GM12878 (cell line): Measurements from ENCODE around the gene LMO3. TPM values are rescaled to one million over a fixed set of nuclear protein-coding genes. Genes with fewer than 3 reads are reported as not detected.

ENCODE experiments used
- ATAC-seq: fragments of 200-7000 bp; cut with Tn5 transposase; 3 replicates; pipeline ENCODE4 v1.9.1; 2020; ENCODE audit warnings: mild to moderate bottlenecking, moderate library complexity
- BruUV-seq: library from RNA; stranded (reverse); fragments of 400-500 nt; replicated peaks from 2 replicates; lab custom pipeline; 2021; lab: Mats Ljungman, UMichigan
- CTCF ChIA-PET: fragments of 300-600 bp; sonication (Branson Sonifier 250); formaldehyde crosslinking; extraction: SDS; loops from one replicate; lab custom pipeline; 2021; ENCODE audit warnings: inconsistent platforms; lab: Yijun Ruan, JAX
- POLR2A ChIA-PET: fragments of 350-600 bp; formaldehyde crosslinking; extraction: SDS; loops from one replicate; lab custom pipeline; 2021; ENCODE audit warnings: inconsistent platforms; lab: Charles Lee
- RAD21 ChIA-PET: fragments of 300-600 bp; sonication (Branson Sonifier 250); formaldehyde crosslinking; loops from one replicate; lab custom pipeline; 2023; ENCODE audit warnings: antibody characterized with exemption; ENCODE audit not compliant: unreplicated experiment; lab: Charles Lee
- SMC1A ChIA-PET: fragments of 300-600 bp; sonication (Branson Sonifier 250); formaldehyde crosslinking; loops from one replicate; lab custom pipeline; 2023; ENCODE audit not compliant: unreplicated experiment, uncharacterized antibody; lab: Charles Lee
- DNase-seq: peaks from one replicate; pipeline ENCODE4 v3.0.0-alpha.2; 2011; ENCODE audit warnings: low read depth, low spot score
- FAIRE-seq: peaks from 3 replicates; lab custom pipeline; 2011; peaks lifted over from hg19 to GRCh38; lab: Jason Lieb, UNC
- H2AFZ ChIP-seq: 2 replicates; pipeline ENCODE4 v1.6.0; 2011; ENCODE audit warnings: low read depth, low read length, control low read depth; ENCODE audit not compliant: control insufficient read depth
- H3K27ac ChIP-seq: 2 replicates; pipeline ENCODE4 v1.5.1; 2011; ENCODE audit warnings: control low read depth; ENCODE audit not compliant: control insufficient read depth, insufficient read depth
- H3K27me3 ChIP-seq, 2 experiments: replicated peaks in 1 of 2; 2 replicates each; pipeline versions ENCODE4 v1.6.0 to v1.6.1; 2011; ENCODE audit warnings: low read length in 1 of 2; ENCODE audit not compliant: control insufficient read depth in 2 of 2, insufficient read depth in 2 of 2
- H3K36me3 ChIP-seq, 2 experiments: 2 replicates each; pipeline ENCODE4 v1.5.1; 2011; ENCODE audit warnings: low read length in 1 of 2; ENCODE audit not compliant: control insufficient read depth in 2 of 2, insufficient read depth in 2 of 2
- H3K4me1 ChIP-seq: 2 replicates; pipeline ENCODE4 v1.6.1; 2011; ENCODE audit warnings: mild to moderate bottlenecking, low read length, moderate library complexity, mixed read lengths; ENCODE audit not compliant: control insufficient read depth, insufficient read depth
- H3K4me2 ChIP-seq: 2 replicates; pipeline ENCODE4 v1.6.0; 2011; ENCODE audit warnings: control low read depth; ENCODE audit not compliant: control insufficient read depth, insufficient read depth
- H3K4me3 ChIP-seq: fragments of 200-600 bp; sonication (generic); 2 replicates; pipeline ENCODE4 v1.5.1; 2016
- H3K79me2 ChIP-seq: 2 replicates; pipeline ENCODE4 v1.6.0; 2011; ENCODE audit warnings: low read length; ENCODE audit not compliant: control insufficient read depth, insufficient read depth
- H3K9ac ChIP-seq: 2 replicates; pipeline ENCODE4 v1.8.0; 2011; ENCODE audit warnings: low read length, control low read depth, mixed read lengths; ENCODE audit not compliant: control insufficient read depth, insufficient read depth
- H3K9me3 ChIP-seq: replicated peaks from 3 replicates; pipeline ENCODE4 v1.5.1; 2011; ENCODE audit warnings: mild to moderate bottlenecking, low read length; ENCODE audit not compliant: control insufficient read depth, insufficient read depth
- H4K20me1 ChIP-seq: 2 replicates; pipeline ENCODE4 v1.6.0; 2011; ENCODE audit not compliant: control insufficient read depth, insufficient read depth
- GATAD2B ChIP-seq: fragments of 450-650 bp; conservative IDR thresholded peaks from 2 replicates; pipeline ENCODE4 v1.6.1; 2017; ENCODE audit warnings: low read depth, mild to moderate bottlenecking, moderate library complexity
- PML ChIP-seq: IDR thresholded peaks from 2 replicates; pipeline ENCODE4 v1.6.1; 2012; ENCODE audit warnings: low read length, inconsistent platforms
- SMAD1 ChIP-seq: fragments of 450-650 bp; IDR thresholded peaks from 2 replicates; pipeline ENCODE4 v1.6.1; 2018; ENCODE audit warnings: mild to moderate bottlenecking, low read depth; ENCODE audit not compliant: partially characterized antibody
- SMARCA5 ChIP-seq: fragments of 450-650 bp; IDR thresholded peaks from 2 replicates; pipeline ENCODE4 v1.6.1; 2017; ENCODE audit warnings: mild to moderate bottlenecking
- WRNIP1 ChIP-seq: IDR thresholded peaks from 2 replicates; pipeline ENCODE4 v1.6.1; 2011; ENCODE audit warnings: low read depth, low read length, improper control_type of control experiment, borderline replicate concordance
- YY1 ChIP-seq: IDR thresholded peaks from 2 replicates; pipeline ENCODE4 v1.6.1; 2011; ENCODE audit warnings: low read depth, mild to moderate bottlenecking, low read length
- ZBTB40 ChIP-seq: fragments of 450-650 bp; IDR thresholded peaks from 2 replicates; pipeline ENCODE4 v1.6.1; 2016; ENCODE audit warnings: mild to moderate bottlenecking, moderate library complexity, borderline replicate concordance
- ZNF384 ChIP-seq: IDR thresholded peaks from 2 replicates; pipeline ENCODE4 v1.6.1; 2012; ENCODE audit warnings: low read depth, mild to moderate bottlenecking, low read length, improper control_type of control experiment, borderline replicate concordance
- ZNF592 ChIP-seq: fragments of 450-650 bp; IDR thresholded peaks from 2 replicates; pipeline ENCODE4 v1.6.1; 2017; ENCODE audit warnings: mild to moderate bottlenecking, moderate library complexity
- WGBS: methylation state at CpG from one replicate; pipeline ENCODE4 v1.1.6; 2016; ENCODE audit warnings: low lambda C conversion rate; ENCODE audit not compliant: insufficient replicate concordance, insufficient coverage; ENCODE audit errors: missing lambda C conversion rate; 5-methylcytosine and 5-hydroxymethylcytosine counted together
- in situ Hi-C: fragments of 300-500 bp; cut with MboI; formaldehyde crosslinking; loops from 9 replicates; pipeline ENCODE4 v1.14.3; 2018; ENCODE audit warnings: mixed read lengths
- intact Hi-C: fragments of 100-400 bp; cut with micrococcal nuclease; formaldehyde crosslinking; loops from one replicate; pipeline ENCODE4 v1.14.2; 2022; ENCODE audit not compliant: unreplicated experiment
- polyA plus RNA-seq, 11 experiments: library from polyadenylated mRNA; depleted of rRNA in 4 of 11; unstranded in 6 of 11; stranded (reverse) in 5 of 11; fragments of >200 nt; fragmentation: Nextera tagmentation in 4 of 11; fragmentation: Illumina TruSeq in 1 of 11; extraction: Ambion mirVana in 4 of 11; extraction: Trizol in 1 of 11; gene quantifications; 1 replicate in 1 of 11; 2 replicates in 10 of 11; pipeline versions ENCODE4 v1.2.1 to v1.2.3, GENCODE V29; 2011 to 2016; ENCODE audit warnings: inconsistent platforms in 2 of 11, missing spikeins in 2 of 11, low read depth in 1 of 11
- total RNA-seq, 4 experiments: library from RNA; depleted of rRNA in 3 of 4; stranded (reverse); fragments of >200 nt in 3 of 4; fragmentation: Illumina TruSeq in 1 of 4; extraction: Trizol in 1 of 4; gene quantifications; 2 replicates each; pipeline versions ENCODE4 v1.2.1 to v1.2.3, GENCODE V29; 2013 to 2021
- TF ChIP-seq, protein P1 (sequence below): fragments of 150-350 bp; IDR thresholded peaks from 2 replicates; pipeline ENCODE4 v1.6.1; 2014; ENCODE audit warnings: mild to moderate bottlenecking, low read depth, low read length
- TF ChIP-seq, protein P2 (sequence below): fragments of 150-350 bp; IDR thresholded peaks from 2 replicates; pipeline ENCODE4 v1.6.1; 2016; ENCODE audit warnings: low read depth, low read length

Gene LMO3
- total and polyA plus RNA-seq, 10 of the 15 experiments (the other 5 are each of a cell fraction or from before 2014, with no cell fraction given) = 1.6 to 13.5 (median 1.9) TPM

DNA sequence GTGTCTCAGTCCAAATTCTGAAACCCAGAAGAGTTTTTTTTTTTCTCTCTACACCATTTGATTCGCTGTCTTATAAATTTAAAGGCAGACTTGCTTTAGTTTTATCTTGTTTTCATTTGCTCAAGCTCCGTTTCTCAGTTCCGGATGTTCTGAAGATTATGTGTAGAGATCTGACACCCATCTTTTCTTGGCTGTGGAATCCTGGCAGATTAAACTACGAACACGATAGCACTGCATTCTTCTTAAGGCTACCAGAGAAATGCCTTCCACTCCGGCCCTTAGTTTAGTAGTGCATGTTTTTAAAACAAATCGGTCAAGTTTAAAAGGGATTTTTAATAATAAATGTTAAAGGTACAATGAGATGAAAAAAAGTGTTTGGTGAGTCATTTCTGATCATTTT, 106.4 kb downstream of the LMO3 start:
- FAIRE-seq (no peak), ATAC-seq (no peak), DNase-seq (no peak)
- 28% methylated on average over 7 of the region's 7 CpGs for whole genome bisulfite sequencing
- Histone ChIP-seq H3K9ac (no peak overlapping the region), H3K27ac (no peak overlapping the region), H3K9me3 (no peaks in the 10 kb centered on the region), H3K4me2 (no peak overlapping the region), H2AFZ (no peak overlapping the region), H4K20me1 (no peaks in the 10 kb centered on the region), H3K4me1 (no peaks in the 10 kb centered on the region), H3K79me2 (no peaks in the 10 kb centered on the region), H3K36me3 (no peaks in the 10 kb centered on the region), H3K27me3 (no peaks in the 10 kb centered on the region), H3K4me3 (no peak overlapping the region)
- ChIA-PET SMC1A (interaction anchor here (0.5 to 1.4 kb wide), 6 partner anchors 10 to 139 kb away, joined by 3 read pairs; no protein-coding TSS in a partner anchor), RAD21 (no interaction called here), POLR2A (interaction anchor here (1.2 kb wide), 1 partner anchor 9 kb away, joined by 3 read pairs; no protein-coding TSS in a partner anchor), CTCF (interaction anchor here (0.9 to 1.0 kb wide), 2 partner anchors 49 to 90 kb away, joined by 3 read pairs; no protein-coding TSS in a partner anchor)
- in situ Hi-C loops = no loop called here
- BruUV-seq = no TSS peak
- intact Hi-C loops = no loop called here
- TF ChIP-seq, protein P1, sequence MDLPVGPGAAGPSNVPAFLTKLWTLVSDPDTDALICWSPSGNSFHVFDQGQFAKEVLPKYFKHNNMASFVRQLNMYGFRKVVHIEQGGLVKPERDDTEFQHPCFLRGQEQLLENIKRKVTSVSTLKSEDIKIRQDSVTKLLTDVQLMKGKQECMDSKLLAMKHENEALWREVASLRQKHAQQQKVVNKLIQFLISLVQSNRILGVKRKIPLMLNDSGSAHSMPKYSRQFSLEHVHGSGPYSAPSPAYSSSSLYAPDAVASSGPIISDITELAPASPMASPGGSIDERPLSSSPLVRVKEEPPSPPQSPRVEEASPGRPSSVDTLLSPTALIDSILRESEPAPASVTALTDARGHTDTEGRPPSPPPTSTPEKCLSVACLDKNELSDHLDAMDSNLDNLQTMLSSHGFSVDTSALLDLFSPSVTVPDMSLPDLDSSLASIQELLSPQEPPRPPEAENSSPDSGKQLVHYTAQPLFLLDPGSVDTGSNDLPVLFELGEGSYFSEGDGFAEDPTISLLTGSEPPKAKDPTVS = no peak
- TF ChIP-seq PML (no peak), SMAD1 (no peak), ZNF384 (no peak), GATAD2B (no peak), WRNIP1 (no peak), ZBTB40 (no peak), YY1 (no peak), SMARCA5 (no peak), ZNF592 (no peak)
- TF ChIP-seq, protein P2, sequence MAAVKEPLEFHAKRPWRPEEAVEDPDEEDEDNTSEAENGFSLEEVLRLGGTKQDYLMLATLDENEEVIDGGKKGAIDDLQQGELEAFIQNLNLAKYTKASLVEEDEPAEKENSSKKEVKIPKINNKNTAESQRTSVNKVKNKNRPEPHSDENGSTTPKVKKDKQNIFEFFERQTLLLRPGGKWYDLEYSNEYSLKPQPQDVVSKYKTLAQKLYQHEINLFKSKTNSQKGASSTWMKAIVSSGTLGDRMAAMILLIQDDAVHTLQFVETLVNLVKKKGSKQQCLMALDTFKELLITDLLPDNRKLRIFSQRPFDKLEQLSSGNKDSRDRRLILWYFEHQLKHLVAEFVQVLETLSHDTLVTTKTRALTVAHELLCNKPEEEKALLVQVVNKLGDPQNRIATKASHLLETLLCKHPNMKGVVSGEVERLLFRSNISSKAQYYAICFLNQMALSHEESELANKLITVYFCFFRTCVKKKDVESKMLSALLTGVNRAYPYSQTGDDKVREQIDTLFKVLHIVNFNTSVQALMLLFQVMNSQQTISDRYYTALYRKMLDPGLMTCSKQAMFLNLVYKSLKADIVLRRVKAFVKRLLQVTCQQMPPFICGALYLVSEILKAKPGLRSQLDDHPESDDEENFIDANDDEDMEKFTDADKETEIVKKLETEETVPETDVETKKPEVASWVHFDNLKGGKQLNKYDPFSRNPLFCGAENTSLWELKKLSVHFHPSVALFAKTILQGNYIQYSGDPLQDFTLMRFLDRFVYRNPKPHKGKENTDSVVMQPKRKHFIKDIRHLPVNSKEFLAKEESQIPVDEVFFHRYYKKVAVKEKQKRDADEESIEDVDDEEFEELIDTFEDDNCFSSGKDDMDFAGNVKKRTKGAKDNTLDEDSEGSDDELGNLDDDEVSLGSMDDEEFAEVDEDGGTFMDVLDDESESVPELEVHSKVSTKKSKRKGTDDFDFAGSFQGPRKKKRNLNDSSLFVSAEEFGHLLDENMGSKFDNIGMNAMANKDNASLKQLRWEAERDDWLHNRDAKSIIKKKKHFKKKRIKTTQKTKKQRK = no peak
